AG04449 (cell line): Measurements from ENCODE around the gene UBE2D2.

Source experiments
- CTCF ChIA-PET: fragments of 350-600 bp; formaldehyde crosslinking; extraction: SDS; loops from one replicate; lab custom pipeline; 2021; ENCODE audit warnings: antibody characterized with exemption; lab: Yijun Ruan, JAX
- POLR2A ChIA-PET: fragments of 400-600, 350-600 bp; formaldehyde crosslinking; extraction: SDS; loops from one replicate; lab custom pipeline; 2020; ENCODE audit warnings: antibody characterized with exemption, inconsistent platforms; lab: Yijun Ruan, JAX
- DNase-seq: peaks from one replicate; pipeline ENCODE4 v3.0.0-alpha.2; 2010; ENCODE audit warnings: low read depth, low spot score
- H3K4me3 ChIP-seq: 2 replicates; pipeline ENCODE4 v1.5.1; 2011; ENCODE audit warnings: low read depth, mild to moderate bottlenecking, control low read depth, low read length
- TF ChIP-seq, protein P1 (sequence below): IDR thresholded peaks from one replicate; pipeline ENCODE4 v1.5.1; 2011; ENCODE audit warnings: mild to moderate bottlenecking, moderate library complexity, low read length, control low read depth, inconsistent platforms; ENCODE audit not compliant: insufficient read depth; ENCODE audit errors: missing control alignments

UBE2D2 gene

DNA sequence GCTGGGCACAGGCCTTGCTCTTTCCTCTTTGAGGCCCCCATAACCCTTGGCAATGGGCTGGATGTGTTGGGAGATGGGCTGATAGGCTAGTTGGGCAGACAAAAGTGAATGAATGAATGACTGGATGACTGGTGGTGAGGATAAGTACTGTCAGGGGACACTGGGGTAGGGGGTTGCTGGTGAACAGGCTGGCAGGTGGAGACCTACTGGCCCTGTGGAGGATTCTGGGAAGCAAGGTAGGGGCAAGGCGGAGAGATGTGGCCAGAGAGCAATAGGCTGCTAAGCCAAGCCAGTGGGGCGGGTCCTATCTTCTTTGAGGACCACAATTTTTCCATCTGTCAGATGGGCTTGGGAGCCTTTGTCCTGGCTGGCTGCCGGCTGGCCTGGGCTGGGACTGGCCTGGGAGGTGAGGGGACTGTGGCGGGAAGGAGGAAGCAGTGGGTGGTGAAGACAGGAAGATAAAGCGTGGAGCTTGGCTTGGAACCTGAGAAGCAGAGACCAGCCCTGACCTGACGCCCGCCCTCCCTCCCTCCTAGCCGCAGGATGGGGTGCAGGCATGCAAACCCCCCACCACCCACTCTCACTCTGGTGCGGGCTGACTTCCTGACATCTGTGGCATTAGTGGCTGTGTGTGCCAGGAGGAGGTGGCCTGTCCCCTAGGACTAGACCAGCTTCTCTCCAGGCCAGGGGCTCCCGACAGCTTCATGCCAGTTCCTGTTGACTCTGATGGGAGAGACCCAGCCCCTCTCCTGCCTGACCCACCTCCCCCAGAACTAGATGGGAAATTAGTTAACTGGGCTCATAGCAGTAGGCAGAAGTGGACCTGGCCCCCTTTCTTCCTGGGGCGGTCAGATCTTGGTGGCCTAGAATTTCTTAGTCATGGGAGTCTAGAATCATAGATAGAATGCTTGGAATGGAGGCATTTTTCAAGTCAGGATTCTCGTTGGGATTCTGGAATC, 96.5 kb downstream of the UBE2D2 start:
- ChIA-PET CTCF (interaction anchor here (1.0 to 20.7 kb wide), 4 partner anchors 14 to 108 kb away, joined by 5 to 303 read pairs (median 11); no protein-coding TSS in a partner anchor), POLR2A (interaction anchor here (0.8 to 1.1 kb wide), 2 partner anchors 9 to 20 kb away, joined by 3 to 6 read pairs; partner anchors contain the start of gene CXXC5)
- TF ChIP-seq, protein P1, sequence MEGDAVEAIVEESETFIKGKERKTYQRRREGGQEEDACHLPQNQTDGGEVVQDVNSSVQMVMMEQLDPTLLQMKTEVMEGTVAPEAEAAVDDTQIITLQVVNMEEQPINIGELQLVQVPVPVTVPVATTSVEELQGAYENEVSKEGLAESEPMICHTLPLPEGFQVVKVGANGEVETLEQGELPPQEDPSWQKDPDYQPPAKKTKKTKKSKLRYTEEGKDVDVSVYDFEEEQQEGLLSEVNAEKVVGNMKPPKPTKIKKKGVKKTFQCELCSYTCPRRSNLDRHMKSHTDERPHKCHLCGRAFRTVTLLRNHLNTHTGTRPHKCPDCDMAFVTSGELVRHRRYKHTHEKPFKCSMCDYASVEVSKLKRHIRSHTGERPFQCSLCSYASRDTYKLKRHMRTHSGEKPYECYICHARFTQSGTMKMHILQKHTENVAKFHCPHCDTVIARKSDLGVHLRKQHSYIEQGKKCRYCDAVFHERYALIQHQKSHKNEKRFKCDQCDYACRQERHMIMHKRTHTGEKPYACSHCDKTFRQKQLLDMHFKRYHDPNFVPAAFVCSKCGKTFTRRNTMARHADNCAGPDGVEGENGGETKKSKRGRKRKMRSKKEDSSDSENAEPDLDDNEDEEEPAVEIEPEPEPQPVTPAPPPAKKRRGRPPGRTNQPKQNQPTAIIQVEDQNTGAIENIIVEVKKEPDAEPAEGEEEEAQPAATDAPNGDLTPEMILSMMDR = no peak
- DNase-seq = no peak
- H3K4me3 ChIP-seq = no peak overlapping the region

DNA sequence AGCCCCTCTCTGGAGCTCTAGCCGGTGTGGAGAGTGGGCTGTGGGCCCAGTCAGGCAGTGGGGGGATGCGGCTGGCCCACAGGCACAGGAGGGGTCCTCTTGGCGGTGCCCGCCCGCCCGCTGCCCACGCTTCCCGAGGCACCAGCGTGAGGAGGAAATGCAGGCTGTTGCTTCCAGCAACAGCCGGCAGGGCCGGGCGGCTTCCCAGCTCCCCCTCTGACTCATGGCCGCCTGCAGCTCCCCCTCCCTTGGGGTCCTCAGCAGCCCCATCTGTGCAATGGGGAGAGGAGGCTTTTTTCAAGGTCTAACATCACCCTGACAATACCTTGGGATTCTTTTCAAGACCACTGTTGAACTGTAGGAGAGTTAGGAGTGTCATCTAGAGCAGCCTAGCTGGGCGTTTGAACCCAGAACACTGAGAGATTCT, 97.4 kb downstream of the UBE2D2 start:
- POLR2A ChIA-PET = interaction anchor here (0.8 to 1.1 kb wide), 2 partner anchors 10 to 21 kb away, joined by 3 to 6 read pairs; partner anchors contain the start of gene CXXC5
- DNase-seq = no peak
- peak overlapping the region; percentile 46 for H3K4me3 ChIP-seq
- TF ChIP-seq, protein P1 = peak; percentile 0
- CTCF ChIA-PET = interaction anchor here (1.0 to 20.7 kb wide), 4 partner anchors 13 to 107 kb away, joined by 5 to 303 read pairs (median 11); no protein-coding TSS in a partner anchor

DNA sequence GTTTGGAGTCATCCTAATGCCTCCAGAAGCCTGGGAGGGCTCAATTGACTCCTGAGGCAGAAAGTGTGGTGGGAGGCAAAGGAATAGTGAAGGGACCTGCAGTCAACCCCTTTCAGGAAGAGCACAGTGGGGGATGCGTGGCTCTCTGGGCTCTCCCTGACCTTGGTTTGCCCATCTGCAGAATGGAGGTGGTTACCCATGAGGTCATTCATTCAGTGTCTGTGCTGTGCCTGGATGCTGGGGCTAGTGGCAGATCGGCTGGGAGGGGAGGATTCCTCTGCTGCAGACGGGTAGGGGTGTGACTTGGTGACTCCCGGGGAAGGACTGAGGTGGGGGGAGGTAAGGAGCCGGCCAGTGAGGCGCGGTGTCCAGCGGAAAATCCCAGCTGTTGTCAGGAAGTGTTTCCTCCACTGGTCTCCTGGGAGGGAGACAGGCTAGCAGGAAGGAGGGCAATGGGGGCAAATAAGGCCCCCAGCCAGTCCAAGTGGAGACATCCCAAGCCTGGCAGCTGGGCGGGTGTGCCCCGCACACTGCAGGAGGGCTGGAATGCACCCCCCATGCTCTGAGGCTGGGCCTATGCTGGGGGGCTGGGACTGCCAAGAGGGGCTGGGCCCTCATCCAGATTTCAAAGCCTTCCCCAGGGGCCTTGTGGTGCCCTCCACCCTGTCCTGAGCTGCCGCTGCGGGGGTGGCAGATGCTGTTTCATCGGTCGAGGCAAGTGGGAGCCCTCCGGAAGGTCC, 98.0 kb downstream of the UBE2D2 start:
- H3K4me3 ChIP-seq = peak overlapping the region; percentile 46
- TF ChIP-seq, protein P1 = no peak
- DNase-seq = no peak
- ChIA-PET POLR2A (interaction anchor here (0.9 to 2.2 kb wide), 3 partner anchors 9 to 21 kb away, joined by 4 to 7 read pairs (median 6); no protein-coding TSS in a partner anchor), CTCF (interaction anchor here (1.4 to 20.7 kb wide), 6 partner anchors 9 to 116 kb away, joined by 3 to 303 read pairs (median 18); no protein-coding TSS in a partner anchor)

DNA sequence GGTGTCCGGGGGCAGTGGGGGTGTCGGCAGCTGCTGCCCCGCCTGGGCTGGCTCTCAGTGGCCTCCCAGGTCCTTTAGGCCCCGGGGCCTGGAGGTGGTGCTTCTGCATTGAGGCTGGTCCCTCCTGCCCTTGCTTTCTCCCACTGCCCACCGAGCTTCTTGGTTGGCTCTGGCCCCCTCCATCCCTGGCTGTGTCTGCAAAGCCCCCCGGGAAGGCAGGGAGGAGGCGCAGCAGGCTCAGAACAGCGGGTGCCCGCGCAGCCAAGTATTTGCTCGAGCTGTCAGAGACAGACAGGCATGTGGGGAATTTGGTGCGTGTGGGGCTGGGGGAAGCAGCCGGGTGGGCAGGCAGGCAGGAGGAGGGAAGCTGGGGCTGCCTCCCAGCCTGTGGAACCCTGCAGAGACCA, 98.6 kb downstream of the UBE2D2 start:
- TF ChIP-seq, protein P1 = no peak
- POLR2A ChIA-PET = interaction anchor here (0.9 to 3.1 kb wide), 7 partner anchors 8 to 38 kb away, joined by 3 to 14 read pairs (median 7); partner anchors contain the start of gene CXXC5
- DNase-seq = no peak
- H3K4me3 ChIP-seq = peak overlapping the region; percentile 46
- CTCF ChIA-PET = interaction anchor here (1.4 to 20.7 kb wide), 6 partner anchors 10 to 116 kb away, joined by 3 to 303 read pairs (median 18); no protein-coding TSS in a partner anchor

DNA sequence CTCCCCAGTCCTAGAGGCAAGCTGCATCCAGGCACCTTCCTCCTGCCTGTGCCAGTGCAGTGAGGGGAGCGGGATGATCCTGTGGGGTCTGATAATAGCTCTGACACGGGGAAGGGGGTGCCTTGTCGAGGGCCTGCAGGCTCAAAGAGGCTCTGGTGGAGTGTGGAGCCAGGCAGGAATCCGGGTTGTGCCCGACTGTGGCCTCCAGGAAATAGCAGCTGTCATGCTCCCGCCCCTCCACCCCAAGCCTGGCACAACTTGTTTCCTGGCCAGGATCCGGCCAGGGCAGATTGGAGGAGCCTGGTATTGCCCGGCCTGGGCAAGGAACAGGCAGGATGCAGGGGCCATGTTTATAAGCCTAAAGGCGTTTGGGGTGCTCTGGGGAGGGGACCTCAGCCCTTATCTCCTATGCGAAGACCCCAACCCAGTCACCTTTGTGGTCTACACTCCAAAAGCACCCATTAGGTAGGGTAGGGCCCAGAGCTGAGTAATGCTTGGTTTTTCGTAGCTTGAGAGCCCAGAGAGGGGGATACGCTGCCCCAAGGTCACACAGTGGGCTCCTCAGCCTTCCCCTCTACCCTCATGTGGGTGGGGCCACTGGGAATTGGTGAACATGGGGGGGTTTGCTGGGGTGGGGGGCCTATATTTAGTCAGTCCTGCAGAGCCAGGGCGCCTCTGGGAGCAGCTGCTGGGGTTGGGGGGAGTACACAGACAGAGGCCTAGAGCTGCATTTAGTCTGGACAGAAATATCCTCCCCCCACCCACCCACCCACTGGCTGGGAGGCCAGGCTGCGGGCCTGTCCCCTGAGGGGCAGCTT, 99.2 kb downstream of the UBE2D2 start:
- peak overlapping the region; percentile 46 for H3K4me3 ChIP-seq
- POLR2A ChIA-PET = interaction anchor here (0.6 to 3.1 kb wide), 12 partner anchors 8 to 1033 kb away, joined by 3 to 14 read pairs (median 4); partner anchors contain the start of gene CXXC5
- no peak for DNase-seq
- CTCF ChIA-PET = interaction anchor here (1.0 to 20.7 kb wide), 7 partner anchors 9 to 115 kb away, joined by 3 to 303 read pairs (median 17); no protein-coding TSS in a partner anchor
- TF ChIP-seq, protein P1 = no peak
